NCI-H1417 (cell line): ENCODE results near the gene POLD3.
A peak's percentile ranks its signal among the peaks of the same experiment; 100 is the strongest.

ENCODE experiments used
- DNase-seq, 3 experiments: peaks; one replicate each; lab custom pipeline; 2025; lab: John Stamatoyannopoulos, UW

POLD3 gene, protein sequence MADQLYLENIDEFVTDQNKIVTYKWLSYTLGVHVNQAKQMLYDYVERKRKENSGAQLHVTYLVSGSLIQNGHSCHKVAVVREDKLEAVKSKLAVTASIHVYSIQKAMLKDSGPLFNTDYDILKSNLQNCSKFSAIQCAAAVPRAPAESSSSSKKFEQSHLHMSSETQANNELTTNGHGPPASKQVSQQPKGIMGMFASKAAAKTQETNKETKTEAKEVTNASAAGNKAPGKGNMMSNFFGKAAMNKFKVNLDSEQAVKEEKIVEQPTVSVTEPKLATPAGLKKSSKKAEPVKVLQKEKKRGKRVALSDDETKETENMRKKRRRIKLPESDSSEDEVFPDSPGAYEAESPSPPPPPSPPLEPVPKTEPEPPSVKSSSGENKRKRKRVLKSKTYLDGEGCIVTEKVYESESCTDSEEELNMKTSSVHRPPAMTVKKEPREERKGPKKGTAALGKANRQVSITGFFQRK

DNA sequence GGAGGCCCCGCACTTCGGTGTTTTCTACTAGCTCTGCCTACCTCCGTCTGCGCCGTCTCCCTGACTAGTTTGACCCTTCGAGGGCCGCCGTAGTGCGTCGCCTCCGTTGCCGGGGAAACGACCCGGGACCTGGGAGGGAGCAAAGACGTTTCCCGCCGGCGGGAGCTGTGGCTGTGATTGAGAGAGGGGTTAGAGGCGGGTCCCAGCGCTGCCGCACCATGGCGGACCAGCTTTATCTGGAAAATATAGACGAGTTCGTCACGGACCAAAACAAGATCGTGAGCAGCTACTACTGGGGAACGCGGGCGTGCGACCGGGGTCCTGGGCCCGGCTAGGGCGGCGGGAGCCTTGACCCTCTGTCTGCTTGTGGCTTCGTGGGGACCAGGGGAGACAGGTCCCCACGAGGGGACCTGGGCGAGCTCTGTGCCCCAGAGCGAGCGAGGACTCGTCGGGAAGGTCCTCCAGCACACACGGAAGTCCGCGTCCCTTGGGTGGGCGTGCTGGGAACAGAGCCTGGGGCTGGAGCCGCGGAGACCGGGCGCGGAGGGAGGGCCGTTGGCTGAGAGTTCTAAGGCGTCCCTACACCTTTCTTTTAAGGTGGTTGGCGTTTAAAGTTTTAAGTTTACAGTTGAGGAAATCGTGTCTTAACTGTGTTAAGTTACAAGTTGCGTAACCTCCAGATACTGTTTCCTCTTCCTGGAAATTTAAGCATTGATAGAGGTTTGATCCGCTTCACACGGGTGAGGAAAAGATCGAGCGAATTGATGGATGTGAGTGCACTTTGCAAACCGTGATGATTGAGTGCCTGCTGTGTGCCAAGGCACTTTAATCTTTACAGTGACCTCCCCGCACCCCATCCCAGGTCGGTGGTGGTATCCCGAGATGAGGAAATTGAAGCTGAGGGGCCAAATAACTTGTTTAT is at the start of gene POLD3:
Gene POLD3, plus strand, starts transcription at position 142 of the 922 bp plus-strand sequence. Its CDS starts 77 bp downstream, at position 219.
- peak; percentile 94 to 98 (median 98) for DNase-seq

DNA sequence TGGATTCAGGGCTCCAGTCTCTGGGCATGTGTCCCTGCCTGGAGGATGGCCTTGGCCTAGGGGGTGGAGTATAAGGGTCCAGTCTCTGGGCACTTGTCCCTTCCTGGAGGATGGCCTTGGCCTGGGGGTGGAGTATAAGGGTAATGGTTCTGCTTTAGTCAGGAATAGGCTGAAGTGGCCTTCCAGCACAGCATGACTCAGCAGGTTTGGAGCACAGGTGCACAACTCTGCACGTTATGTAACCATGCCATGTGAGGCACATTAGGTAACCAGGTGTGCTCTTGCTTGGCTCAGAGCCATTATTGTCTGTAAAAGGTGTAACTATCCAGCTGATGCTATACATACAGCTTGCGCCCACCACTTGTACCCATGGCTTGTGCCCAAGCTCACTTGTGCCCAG is 48.4 kb upstream of the POLD3 start:
- peak in 2 of 3 experiments; percentile 8 to 19 for DNase-seq

DNA sequence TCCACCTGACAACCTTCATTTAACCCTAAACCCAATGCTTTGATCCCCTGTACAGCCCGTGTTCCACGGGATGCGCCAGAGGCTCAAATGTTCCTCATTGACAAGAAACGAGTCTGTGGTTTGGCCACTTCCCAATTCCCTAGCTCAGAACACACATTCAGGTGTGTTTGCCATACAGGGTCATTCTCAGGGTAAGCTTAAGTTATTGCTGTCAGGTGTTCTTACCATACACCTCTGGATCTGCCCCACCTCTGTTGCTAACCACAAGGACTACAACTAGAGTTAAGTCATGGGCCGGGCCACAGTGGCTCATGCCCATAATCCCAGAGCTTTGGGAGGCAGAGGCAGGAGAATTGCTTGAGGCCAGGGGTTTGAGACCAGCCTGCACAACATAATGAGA is 45.6 kb upstream of the POLD3 start:
- no peak for DNase-seq

DNA sequence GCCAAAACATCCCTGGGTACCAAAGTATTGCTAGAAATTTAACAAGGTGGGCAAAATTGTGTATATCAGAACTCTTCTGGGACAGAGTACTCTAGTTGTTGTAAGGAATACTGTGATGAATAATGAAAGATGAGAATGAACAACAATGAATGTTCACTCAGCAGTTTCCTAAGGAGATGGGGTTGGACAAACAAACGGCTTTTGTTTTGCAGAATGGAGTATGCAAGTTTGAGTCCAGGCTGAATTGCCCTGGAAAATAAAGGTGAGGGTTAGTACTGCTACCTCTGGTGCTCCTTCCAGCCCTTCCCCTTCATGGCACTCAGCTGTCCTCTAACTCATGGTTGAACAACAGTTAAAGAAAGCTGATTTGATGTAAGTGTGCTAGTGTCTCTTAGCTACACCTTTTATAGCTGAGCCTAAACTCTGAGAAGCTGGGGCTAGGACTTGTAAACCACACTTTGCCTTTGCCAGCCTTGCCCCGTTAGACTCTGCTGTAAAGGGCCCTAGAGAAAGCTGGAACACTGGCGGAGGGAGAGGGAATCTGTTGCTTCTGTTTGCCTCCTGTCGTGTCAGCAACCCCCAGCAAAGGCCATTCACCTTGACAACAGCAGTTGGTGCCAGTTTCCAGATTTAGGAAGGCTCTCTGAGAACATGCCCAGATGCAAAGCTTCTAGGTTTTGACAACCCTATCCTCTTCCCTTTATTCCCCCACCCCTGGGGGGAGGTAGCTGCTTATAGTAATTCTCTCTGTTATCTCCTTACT is 41.2 kb upstream of the POLD3 start:
- DNase-seq = no peak

DNA sequence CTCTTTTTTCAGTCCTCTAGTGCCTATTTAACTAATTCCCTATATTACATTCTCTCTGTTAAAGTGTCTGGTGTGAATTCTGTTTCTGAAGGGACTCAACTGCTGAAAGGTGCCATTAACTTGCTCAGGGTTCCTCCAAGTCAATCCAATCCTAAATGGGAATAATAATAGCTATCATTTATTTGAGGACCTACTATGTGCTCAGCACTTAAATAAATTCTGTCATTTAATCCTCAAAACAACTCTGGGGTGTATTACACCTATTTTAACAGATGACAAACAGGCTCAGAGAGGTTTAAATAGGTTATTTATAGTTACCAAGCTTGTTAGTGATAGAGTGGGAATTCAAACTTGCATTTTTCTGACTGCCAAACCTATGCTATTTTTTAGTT is 40.6 kb upstream of the POLD3 start:
- no peak for DNase-seq

DNA sequence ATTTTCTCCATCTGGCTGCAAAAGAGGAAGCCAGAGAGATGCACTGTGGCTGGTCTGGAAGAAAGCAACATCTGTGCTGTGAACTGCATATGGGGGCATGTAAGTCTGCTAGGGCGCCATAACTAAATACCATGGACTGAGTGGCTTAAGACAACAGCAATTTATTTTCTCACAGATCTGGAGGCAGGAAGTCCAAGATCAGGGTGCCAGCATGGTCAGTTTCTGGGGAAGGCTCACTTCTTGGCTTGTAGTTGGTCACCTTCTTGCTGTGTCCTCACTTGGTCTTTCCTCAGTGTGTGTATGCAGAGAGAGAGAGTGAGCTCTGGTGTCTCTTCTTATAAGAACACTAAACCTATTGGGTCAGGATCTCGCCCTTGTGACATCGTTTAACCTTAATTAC is 34.9 kb upstream of the POLD3 start:
- no peak for DNase-seq

DNA sequence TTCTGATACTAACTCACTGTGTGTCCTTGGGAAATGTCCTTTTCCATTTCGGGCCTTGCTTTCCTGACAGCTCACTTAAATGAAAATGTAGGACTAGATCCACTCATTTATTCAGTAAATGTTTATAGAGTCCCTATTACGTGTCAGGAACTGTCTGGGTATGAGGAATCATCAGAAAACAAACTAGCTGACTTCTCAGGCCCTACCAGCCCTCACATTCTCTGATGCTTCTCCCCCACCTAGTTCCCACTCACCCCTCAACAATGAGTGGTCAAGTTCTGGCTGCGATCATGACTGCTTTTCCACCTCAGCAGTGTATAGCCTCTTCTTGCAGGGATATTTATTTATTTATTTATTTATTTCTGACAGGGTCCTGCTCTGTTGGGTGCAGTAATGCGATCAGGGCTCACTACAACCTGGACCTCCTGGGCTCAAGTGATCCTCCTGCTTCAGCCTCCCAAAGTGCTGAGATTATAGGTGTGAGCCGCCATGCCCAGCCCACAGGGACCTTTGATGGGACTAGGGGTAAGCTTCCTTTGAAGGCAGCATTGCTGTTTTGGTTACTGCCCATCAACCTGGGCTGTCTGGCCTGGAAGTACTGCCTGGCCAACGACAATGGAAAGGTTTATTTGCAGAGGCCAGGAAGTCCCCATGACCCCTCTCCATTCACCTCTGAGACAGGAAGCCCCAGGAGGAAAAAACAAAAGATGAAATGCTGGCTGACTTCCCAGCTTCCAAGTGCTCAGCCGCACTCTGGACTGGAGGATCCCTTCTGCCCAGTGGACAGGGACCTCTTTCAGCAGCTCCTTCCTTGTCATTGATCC is 33.1 kb upstream of the POLD3 start:
- DNase-seq = peak in 2 of 3 experiments; percentile 3 to 16

DNA sequence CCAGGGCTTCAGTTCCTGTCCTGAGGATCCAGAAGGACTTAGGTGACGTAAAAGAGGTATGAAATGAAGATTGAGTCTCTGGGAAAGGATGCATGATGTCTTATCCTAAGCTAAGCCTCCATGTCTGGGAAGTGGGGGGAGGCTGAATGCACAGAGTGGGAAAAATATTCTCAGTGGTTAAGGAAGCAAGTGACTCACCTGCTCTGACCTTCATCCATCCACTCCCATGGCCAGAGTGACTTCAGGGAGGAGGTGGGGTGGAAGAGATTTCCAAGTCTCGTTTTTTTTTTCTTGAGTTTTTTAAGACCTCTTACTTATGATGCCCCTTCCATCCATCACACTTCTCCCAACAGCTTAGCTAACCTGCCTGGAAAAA is 32.5 kb upstream of the POLD3 start:
- no peak for DNase-seq

DNA sequence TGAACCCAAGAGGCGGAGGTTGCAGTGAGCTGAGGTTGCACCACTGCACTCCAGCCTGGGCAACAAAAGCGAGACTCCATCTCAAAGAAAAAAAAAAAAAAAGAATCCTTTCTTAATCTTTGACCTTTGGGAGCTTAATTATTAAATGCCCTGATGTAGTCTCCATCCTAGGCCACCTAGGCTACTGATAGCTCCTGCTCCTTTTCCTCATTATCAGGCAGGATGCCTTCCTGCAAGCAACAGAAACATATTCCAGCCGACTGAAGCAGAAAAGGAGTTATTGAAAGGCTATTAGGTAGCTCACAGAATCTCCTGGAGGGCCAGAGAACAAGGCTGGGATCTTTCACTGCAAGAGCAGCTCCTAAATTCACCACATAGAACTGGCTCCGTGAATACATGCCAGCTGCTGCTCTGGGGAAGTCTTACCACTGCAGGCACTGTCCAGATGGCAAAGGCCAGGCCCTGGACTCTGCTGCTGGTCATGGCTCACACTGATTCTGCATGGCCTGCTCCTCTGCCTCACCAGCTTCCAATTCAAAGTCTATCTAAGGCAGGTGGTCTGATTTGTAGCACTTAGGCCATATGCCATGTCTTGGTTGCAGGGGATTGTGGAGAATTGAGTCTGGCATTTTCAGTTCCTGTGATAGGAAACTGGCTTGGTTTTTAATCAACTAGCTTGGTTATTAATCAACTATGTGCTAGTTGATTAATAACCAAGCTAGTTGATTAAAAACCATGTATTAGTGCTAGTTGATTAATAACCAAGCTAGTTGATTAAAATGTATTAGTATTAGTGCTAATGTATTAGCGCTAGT is 26.0 kb upstream of the POLD3 start:
- no peak for DNase-seq

DNA sequence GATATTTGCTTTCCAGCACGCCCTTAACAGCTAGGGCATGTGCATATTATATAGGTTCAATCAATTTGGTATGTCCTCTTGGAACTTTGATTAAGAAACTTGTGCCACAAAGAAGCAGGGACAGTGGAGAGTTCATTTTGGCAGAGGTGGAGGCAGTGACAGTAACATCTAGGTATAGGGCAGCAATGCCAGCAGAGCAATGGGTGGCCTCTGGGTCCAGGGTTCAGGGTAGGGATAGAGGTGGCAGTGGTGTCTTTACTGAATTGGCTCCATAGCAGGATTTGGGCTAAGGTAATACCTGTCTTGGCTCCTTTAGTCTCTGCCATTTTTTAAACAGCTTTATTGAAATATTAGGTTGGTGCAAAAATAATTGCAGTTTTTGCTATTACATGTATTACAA is 24.4 kb upstream of the POLD3 start:
- no peak for DNase-seq

DNA sequence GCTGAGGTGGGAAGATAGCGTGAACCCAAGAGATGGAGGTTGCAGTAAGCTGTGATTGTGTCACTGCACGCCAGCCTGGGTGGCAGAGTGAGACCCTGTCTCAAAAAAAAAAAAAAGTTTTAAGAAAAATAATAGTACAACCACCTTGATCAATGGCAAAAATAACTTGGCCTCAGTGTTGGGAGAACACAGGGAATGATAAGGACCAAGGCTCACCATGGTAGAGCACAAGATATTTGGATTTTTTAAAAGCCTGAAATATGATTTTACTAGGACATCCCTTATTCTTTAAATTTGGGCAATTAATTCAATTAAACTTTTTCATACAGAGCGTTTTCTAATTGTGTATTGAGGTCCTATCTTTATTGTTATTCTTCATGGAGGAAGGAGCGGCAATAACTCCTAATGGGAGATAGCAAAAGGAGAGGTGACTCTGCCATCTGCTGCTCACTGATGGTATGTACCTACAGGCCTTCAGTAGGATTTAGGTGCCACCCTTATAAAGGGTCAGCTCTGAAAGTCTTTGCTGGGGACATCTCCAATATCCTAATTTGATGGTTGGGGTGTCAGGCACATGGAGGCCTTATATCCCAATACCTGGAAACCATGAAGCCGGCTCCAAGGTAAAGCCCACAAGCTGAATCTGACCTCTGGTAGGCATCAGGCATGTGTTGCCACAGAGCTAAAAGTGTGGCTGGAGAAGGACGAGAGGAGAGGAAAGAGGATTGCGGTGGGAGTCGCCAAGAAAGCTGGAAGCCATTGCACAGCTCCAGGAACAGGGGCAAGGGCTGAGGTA is 21.9 kb upstream of the POLD3 start:
- peak; percentile 30 to 80 (median 47) for DNase-seq

DNA sequence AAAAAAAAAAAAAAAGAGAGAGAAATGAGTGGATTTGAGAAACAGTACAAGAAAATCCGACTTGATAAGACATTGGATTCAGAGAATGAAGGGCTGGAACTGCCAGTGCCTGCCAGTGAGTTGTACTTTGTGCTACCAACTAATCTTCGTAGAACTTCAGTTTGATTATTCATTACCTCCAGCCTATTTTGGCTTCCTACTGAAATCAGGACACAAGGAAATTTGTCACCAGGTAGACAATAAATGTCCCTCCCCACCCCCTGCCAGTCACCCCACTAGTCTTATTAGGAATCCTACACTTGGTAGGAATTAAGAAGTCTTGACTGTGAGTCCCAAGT is 21.4 kb upstream of the POLD3 start:
- no peak for DNase-seq

DNA sequence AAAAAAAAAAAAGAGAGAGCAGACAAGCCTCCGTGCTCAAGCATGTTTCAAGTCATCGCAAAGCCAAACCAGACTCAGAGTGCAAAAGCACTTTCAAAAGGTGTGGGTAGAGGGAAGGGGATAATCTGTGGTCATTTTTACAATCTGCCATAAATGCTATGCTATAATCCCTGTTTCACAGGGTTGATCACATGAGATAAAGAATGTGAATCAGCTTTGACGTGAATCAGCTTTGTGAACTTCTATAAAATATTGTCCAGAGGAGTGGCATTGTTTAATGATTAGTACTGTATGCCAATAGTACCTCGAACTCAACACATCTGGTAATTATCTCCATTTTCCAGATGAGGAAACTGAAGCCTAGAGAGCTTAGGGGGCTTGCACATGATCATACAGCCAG is 20.0 kb upstream of the POLD3 start:
- no peak for DNase-seq

DNA sequence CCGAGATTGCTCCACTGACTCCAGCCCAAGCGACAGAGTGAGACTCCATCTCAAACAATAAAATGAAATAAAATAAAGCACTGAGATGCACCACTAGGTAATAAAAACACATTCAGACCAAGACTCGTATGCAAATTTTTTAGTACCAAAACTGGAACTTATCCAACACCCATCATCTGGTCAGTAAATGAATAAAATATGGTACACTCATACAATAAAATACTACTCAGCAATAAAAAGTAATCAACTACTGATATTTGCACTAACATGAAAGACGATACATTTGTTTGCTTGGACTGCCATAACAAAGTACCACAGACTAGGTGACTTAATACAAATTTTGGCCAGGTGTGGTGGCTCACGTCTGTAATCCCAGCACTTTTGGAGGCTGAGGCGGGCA is 17.8 kb upstream of the POLD3 start:
- DNase-seq = no peak

DNA sequence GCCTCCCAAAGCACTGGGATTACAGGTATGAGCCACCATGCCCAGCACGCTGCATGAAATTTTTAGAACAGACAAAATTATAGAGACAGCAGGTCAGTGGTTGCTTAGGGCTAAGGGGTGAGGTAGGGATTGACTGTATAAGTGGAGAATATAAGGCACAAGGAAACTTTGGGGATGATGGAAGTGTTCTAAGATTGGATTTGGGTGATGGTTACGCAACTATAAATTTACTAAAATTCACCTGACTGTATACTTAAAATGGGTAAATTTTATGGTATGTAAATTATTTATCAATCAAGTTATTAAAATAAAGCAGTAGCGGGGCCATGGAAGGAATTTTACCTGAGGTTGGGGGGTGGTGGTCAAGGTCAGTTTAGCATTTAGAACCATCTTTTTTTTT is 16.4 kb upstream of the POLD3 start:
- no peak for DNase-seq

DNA sequence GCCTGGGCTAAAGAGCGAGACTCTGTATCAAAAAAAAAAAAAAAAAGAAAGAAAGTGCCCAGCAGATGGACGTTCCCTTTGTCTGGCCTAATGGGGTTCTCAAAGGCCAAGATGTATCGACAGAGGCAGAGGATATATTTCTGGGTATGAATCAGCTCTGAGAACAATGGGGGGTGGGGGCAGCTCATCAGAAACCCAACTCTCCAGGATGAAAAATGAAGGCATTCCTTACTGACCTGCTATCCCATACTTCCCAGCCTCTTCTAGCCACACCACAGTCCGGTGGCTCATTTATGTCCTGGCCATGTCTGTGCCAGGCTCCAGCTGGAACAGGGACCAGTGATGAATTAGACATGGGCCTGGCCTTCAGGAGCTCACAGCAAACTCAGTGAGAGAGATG is 15.2 kb upstream of the POLD3 start:
- DNase-seq = no peak

DNA sequence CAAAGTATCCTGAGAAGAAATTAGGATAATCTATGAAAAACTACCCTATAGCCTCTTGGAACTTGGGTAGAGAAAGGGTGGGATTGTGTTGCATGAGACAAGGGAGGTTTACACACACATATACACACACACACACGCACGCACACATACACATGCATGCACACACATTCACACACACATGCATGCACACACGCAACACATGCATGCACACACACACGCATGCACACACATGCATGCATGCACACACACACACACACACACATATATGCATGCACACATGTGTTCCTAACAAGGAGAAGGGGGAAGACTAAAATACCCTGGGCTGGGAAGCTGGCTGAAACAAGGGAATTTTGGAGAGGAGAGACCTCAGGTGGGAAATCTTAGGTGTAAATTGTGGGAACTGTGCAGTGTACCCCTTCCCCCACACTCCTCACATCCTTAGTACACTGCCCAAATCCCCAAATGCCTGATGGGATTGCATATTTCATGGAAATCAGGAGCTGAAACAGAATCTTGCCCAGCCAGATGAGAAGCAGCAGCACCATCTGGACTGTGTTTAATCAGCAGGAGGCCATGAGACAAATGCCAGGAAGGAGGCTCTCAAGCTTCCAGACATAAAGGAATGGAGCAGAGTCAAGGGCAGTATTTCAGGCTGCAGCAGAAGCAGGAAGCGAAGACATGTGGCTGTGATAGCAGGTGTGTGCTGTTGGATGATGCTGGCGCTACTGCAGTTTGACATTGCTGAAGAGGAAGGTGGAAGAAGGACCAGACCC is 14.6 kb upstream of the POLD3 start:
- DNase-seq = peak; percentile 50 to 88 (median 63)

DNA sequence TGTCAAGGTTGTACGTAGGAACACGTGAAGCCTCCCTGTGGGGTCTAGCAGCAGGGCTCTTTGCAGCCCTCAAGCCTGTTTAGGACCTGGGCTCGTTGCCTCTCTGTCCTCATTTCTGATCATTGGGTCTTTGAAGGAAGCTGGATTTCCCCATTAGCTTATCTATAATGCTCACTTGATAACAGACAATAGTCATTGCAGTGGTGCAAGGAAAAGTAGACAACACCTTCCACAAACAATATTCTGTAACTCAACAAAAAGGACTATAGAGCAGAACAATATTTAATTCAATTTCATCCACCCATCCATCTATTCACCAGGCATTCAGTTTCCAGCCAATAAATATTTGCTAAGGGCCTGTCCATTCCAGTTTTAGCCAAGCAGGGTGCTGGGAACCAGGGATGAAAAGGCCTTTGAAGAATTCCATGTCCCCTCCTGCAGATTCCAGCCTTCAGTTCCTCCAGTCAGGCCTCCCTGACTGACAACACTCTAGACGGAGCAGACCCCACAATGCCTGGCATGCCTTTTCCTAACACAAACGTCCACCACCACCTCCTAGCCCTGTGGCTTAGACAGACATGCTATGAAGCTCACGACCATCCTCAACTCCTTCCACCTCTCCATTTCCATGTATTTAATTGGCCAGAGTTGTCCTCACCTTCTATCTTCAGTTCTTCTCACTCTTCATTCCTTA is 12.7 kb upstream of the POLD3 start:
- no peak for DNase-seq
